HepG2 (cell line): ENCODE measurements around the gene KPNA3. TPM values are rescaled to one million over a fixed set of nuclear protein-coding genes. Genes with fewer than 3 reads are reported as not detected.
A peak's percentile ranks its signal among the peaks of the same experiment; 100 is the strongest.

Experiments
- ARID3A ChIP-seq: IDR thresholded peaks from 2 replicates; pipeline ENCODE4 v1.6.1; 2012; ENCODE audit warnings: low read depth, low read length, improper control_type of control experiment
- ATF7 ChIP-seq, 2 experiments: fragments of 450-650 bp in 1 of 2; sonication (generic) in 1 of 2; formaldehyde crosslinking in 1 of 2; IDR thresholded peaks; 2 replicates each; pipeline versions ENCODE4 v1.4.0 to v1.6.1; 2016 to 2020; ENCODE audit warnings: antibody characterized with exemption in 1 of 2, mild to moderate bottlenecking in 1 of 2, missing genetic modification reagents in 1 of 2
- BHLHE40 ChIP-seq: IDR thresholded peaks from 2 replicates; pipeline ENCODE4 v1.6.1; 2011; ENCODE audit warnings: low read length, improper control_type of control experiment
- CBX1 ChIP-seq: IDR thresholded peaks from one replicate; pipeline ENCODE4 v1.6.1; 2016; ENCODE audit warnings: antibody characterized with exemption, low read depth
- CBX5 ChIP-seq: sonication (generic); formaldehyde crosslinking; IDR thresholded peaks from 2 replicates; pipeline ENCODE4 v1.4.0; 2020; ENCODE audit warnings: missing genetic modification reagents, borderline replicate concordance
- CEBPG ChIP-seq: IDR thresholded peaks from 2 replicates; pipeline ENCODE4 v1.6.1; 2016
- FOXJ3 ChIP-seq: sonication (generic); formaldehyde crosslinking; IDR thresholded peaks from 2 replicates; pipeline ENCODE4 v1.4.0; 2020; ENCODE audit warnings: missing genetic modification reagents, mild to moderate bottlenecking, borderline replicate concordance
- FOXP4 ChIP-seq: sonication (generic); formaldehyde crosslinking; IDR thresholded peaks from 2 replicates; pipeline ENCODE4 v1.4.0; 2020; ENCODE audit warnings: missing genetic modification reagents
- KAT8 ChIP-seq: IDR thresholded peaks from 2 replicates; pipeline ENCODE4 v1.6.1; 2016; ENCODE audit warnings: missing genetic modification reagents, missing compliant biosample characterization
- SATB2 ChIP-seq: sonication (generic); formaldehyde crosslinking; IDR thresholded peaks from 2 replicates; pipeline ENCODE4 v1.5.0; 2020; ENCODE audit warnings: missing genetic modification reagents
- SIX1 ChIP-seq: sonication (generic); formaldehyde crosslinking; IDR thresholded peaks from 2 replicates; pipeline ENCODE4 v1.4.0; 2020; ENCODE audit warnings: missing genetic modification reagents, borderline replicate concordance
- SIX4 ChIP-seq: sonication (generic); formaldehyde crosslinking; IDR thresholded peaks from 2 replicates; pipeline ENCODE4 v1.4.0; 2020; ENCODE audit warnings: missing genetic modification reagents
- SOX5 ChIP-seq: IDR thresholded peaks from 2 replicates; pipeline ENCODE4 v1.6.1; 2016; ENCODE audit warnings: borderline replicate concordance
- ZNF234 ChIP-seq: sonication (generic); formaldehyde crosslinking; conservative IDR thresholded peaks from 2 replicates; pipeline ENCODE4 v1.5.1; 2020; ENCODE audit warnings: mild to moderate bottlenecking, missing genetic modification reagents
- ZNF431 ChIP-seq: sonication (generic); formaldehyde crosslinking; IDR thresholded peaks from 2 replicates; pipeline ENCODE4 v1.9.0; 2022; ENCODE audit warnings: missing genetic modification reagents, low read depth, mild to moderate bottlenecking, borderline replicate concordance
- ZNF609 ChIP-seq: sonication (generic); formaldehyde crosslinking; IDR thresholded peaks from 2 replicates; pipeline ENCODE4 v1.4.0; 2020; ENCODE audit warnings: mild to moderate bottlenecking, missing genetic modification reagents, borderline replicate concordance
- ZSCAN31 ChIP-seq: sonication (generic); formaldehyde crosslinking; IDR thresholded peaks from 2 replicates; pipeline ENCODE4 v1.5.0; 2020; ENCODE audit warnings: low read depth, mild to moderate bottlenecking, missing genetic modification reagents
- polyA plus RNA-seq, 8 experiments: library from polyadenylated mRNA; depleted of rRNA in 3 of 8; stranded (reverse) in 7 of 8; unstranded in 1 of 8; fragments of >200 nt; fragmentation: Illumina TruSeq in 4 of 8; extraction: Trizol in 4 of 8; gene quantifications; 2 replicates each; pipeline versions ENCODE4 v1.2.1 to v1.2.3, GENCODE V29; 2011 to 2016; ENCODE audit warnings: low read depth in 4 of 8, missing spikeins in 1 of 8, mixed read lengths in 1 of 8; ENCODE audit not compliant: insufficient read depth in 1 of 8
- total RNA-seq, 5 experiments: library from RNA; depleted of rRNA; stranded (reverse); fragments of >200 nt; fragmentation: Illumina TruSeq; extraction: Trizol; gene quantifications; 2 replicates each; pipeline ENCODE4 v1.2.3, GENCODE V29; 2016; ENCODE audit warnings: low read depth in 1 of 5
- TF ChIP-seq, protein P1 (sequence below): fragments of 450-650 bp; IDR thresholded peaks from 2 replicates; pipeline ENCODE4 v1.6.1; 2017; ENCODE audit warnings: mild to moderate bottlenecking

The KPNA3 gene
- total and polyA plus RNA-seq, 2 of the 13 experiments (the other 11 are each of a cell fraction or from before 2014, with no cell fraction given) = 13.0 to 28.9 TPM

- TF ChIP-seq FOXJ3 (CRISPR knock-in tag) (peak; percentile 82; the same call in 1 of the 2 replicates), SOX5 (peak; percentile 87; the same call in 1 of the 2 replicates), CBX5 (CRISPR knock-in tag) (no peak), ZNF609 (CRISPR knock-in tag) (peak; percentile 99), ATF7 (IDR thresholded peaks at IDR 0.05) (no peak), ATF7 (CRISPR knock-in tag; IDR thresholded peaks at IDR 0.05) (no peak), CBX1 (no peak), SIX4 (CRISPR knock-in tag) (peak; percentile 90; the same call in 1 of the 2 replicates), ZNF431 (CRISPR knock-in tag) (no peak), CEBPG (CRISPR knock-in tag) (0 out of 2 replicates have a peak, but pooled peaks have one; percentile 29), FOXP4 (CRISPR knock-in tag) (peak; percentile 92), KAT8 (CRISPR knock-in tag) (0 out of 2 replicates have a peak, but pooled peaks have one; percentile 42), ZSCAN31 (CRISPR knock-in tag) (peak; percentile 36; the same call in 1 of the 2 replicates), SIX1 (CRISPR knock-in tag) (peak; percentile 72; the same call in 1 of the 2 replicates), BHLHE40 (no peak), ZNF234 (CRISPR knock-in tag) (no peak), SATB2 (0 out of 2 replicates have a peak, but pooled peaks have one; percentile 18), ARID3A (peak; percentile 44; the same call in 1 of the 2 replicates)
- TF ChIP-seq, protein P1, sequence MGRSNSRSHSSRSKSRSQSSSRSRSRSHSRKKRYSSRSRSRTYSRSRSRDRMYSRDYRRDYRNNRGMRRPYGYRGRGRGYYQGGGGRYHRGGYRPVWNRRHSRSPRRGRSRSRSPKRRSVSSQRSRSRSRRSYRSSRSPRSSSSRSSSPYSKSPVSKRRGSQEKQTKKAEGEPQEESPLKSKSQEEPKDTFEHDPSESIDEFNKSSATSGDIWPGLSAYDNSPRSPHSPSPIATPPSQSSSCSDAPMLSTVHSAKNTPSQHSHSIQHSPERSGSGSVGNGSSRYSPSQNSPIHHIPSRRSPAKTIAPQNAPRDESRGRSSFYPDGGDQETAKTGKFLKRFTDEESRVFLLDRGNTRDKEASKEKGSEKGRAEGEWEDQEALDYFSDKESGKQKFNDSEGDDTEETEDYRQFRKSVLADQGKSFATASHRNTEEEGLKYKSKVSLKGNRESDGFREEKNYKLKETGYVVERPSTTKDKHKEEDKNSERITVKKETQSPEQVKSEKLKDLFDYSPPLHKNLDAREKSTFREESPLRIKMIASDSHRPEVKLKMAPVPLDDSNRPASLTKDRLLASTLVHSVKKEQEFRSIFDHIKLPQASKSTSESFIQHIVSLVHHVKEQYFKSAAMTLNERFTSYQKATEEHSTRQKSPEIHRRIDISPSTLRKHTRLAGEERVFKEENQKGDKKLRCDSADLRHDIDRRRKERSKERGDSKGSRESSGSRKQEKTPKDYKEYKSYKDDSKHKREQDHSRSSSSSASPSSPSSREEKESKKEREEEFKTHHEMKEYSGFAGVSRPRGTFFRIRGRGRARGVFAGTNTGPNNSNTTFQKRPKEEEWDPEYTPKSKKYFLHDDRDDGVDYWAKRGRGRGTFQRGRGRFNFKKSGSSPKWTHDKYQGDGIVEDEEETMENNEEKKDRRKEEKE = no peak
These were observed 52.8 kb downstream of the KPNA3 start (continued) for GRCh38 chr13:49739498-49740187.
